Measurements from ENCODE around the gene RFT1. TPM values are rescaled to one million over a fixed set of nuclear protein-coding genes. Genes with fewer than 3 reads are reported as not detected.

Gene RFT1
- total and polyA plus RNA-seq, 2 of the 13 experiments (the other 11 are each of a cell fraction or from before 2014, with no cell fraction given), result 23.2 to 37.0 TPM

DNA sequence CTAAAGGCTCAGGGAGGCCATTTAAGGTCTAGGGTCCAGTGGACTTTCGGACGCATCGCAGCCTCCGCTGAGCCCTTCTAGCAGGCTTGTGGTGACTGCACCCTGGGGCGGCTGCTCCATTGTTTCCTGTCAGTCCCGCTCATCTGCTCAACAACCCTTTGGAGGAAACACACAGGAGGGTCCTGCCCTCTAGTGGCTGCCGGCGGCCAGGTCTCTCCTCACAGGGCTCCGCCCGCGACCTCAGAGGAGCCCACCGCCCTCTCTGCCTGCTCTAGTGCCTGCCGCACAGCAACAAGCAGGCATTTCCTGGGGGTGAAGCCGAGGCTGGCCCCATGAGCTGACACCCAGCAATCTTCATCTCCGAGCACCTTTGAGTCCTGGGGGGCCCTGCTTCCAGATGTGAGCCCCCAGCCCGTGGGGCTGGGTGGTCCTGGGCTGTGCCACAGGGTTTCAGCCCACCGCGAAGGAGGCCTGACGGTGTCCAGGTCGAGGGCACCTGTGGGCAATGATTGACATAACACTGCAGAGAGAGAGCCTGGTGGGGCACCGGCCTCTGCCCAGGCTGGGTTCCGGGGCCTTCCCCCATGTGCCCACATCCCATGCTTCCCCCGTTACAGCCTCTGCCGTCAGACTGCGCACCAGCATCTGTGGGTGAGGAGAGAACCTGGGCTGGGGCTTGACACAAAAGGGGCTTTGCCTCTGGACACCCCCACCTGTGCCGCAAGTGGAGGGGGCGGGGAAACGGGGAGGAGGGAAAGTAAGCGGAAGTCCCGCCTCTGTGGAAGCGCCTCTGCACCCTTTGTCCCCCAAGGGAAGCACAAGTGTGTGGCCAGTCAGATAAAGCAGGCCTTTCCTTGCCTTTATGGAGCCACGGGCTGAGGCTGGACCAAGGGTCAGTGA lies 57.3 kb downstream of the RFT1 start (continued):
- no peak for TF ChIP-seq TBP (CRISPR knock-in tag; IDR thresholded peaks at IDR 0.05)
- TF ChIP-seq, protein P1, sequence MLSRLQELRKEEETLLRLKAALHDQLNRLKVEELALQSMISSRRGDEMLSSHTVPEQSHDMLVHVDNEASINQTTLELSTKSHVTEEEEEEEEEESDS (CRISPR knock-in tag; IDR thresholded peaks at IDR 0.05; ENCODE audit: borderline replicate concordance), result no peak
- TF ChIP-seq RNF2 (conservative IDR thresholded peaks at IDR 0.05; ENCODE audit: low read depth), result no peak
- TF ChIP-seq BCL6 (CRISPR knock-in tag; IDR thresholded peaks at IDR 0.05), result peak; percentile 41; the same call in 1 of the 2 replicates
- TF ChIP-seq, protein P2, sequence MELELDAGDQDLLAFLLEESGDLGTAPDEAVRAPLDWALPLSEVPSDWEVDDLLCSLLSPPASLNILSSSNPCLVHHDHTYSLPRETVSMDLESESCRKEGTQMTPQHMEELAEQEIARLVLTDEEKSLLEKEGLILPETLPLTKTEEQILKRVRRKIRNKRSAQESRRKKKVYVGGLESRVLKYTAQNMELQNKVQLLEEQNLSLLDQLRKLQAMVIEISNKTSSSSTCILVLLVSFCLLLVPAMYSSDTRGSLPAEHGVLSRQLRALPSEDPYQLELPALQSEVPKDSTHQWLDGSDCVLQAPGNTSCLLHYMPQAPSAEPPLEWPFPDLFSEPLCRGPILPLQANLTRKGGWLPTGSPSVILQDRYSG (CRISPR knock-in tag; IDR thresholded peaks at IDR 0.05), result no peak
- peak; percentile 48; the same call in 1 of the 2 replicates for TF ChIP-seq ZBTB20 (CRISPR knock-in tag; IDR thresholded peaks at IDR 0.05; ENCODE audit: borderline replicate concordance, low read depth)
- TF ChIP-seq ZNF20 (CRISPR knock-in tag; IDR thresholded peaks at IDR 0.05), result no peak
- peak; percentile 70 for TF ChIP-seq ELF1 (CRISPR knock-in tag; IDR thresholded peaks at IDR 0.05)
- TF ChIP-seq ZFAT (CRISPR knock-in tag; conservative IDR thresholded peaks at IDR 0.05), result no peak
- TF ChIP-seq, protein P3, sequence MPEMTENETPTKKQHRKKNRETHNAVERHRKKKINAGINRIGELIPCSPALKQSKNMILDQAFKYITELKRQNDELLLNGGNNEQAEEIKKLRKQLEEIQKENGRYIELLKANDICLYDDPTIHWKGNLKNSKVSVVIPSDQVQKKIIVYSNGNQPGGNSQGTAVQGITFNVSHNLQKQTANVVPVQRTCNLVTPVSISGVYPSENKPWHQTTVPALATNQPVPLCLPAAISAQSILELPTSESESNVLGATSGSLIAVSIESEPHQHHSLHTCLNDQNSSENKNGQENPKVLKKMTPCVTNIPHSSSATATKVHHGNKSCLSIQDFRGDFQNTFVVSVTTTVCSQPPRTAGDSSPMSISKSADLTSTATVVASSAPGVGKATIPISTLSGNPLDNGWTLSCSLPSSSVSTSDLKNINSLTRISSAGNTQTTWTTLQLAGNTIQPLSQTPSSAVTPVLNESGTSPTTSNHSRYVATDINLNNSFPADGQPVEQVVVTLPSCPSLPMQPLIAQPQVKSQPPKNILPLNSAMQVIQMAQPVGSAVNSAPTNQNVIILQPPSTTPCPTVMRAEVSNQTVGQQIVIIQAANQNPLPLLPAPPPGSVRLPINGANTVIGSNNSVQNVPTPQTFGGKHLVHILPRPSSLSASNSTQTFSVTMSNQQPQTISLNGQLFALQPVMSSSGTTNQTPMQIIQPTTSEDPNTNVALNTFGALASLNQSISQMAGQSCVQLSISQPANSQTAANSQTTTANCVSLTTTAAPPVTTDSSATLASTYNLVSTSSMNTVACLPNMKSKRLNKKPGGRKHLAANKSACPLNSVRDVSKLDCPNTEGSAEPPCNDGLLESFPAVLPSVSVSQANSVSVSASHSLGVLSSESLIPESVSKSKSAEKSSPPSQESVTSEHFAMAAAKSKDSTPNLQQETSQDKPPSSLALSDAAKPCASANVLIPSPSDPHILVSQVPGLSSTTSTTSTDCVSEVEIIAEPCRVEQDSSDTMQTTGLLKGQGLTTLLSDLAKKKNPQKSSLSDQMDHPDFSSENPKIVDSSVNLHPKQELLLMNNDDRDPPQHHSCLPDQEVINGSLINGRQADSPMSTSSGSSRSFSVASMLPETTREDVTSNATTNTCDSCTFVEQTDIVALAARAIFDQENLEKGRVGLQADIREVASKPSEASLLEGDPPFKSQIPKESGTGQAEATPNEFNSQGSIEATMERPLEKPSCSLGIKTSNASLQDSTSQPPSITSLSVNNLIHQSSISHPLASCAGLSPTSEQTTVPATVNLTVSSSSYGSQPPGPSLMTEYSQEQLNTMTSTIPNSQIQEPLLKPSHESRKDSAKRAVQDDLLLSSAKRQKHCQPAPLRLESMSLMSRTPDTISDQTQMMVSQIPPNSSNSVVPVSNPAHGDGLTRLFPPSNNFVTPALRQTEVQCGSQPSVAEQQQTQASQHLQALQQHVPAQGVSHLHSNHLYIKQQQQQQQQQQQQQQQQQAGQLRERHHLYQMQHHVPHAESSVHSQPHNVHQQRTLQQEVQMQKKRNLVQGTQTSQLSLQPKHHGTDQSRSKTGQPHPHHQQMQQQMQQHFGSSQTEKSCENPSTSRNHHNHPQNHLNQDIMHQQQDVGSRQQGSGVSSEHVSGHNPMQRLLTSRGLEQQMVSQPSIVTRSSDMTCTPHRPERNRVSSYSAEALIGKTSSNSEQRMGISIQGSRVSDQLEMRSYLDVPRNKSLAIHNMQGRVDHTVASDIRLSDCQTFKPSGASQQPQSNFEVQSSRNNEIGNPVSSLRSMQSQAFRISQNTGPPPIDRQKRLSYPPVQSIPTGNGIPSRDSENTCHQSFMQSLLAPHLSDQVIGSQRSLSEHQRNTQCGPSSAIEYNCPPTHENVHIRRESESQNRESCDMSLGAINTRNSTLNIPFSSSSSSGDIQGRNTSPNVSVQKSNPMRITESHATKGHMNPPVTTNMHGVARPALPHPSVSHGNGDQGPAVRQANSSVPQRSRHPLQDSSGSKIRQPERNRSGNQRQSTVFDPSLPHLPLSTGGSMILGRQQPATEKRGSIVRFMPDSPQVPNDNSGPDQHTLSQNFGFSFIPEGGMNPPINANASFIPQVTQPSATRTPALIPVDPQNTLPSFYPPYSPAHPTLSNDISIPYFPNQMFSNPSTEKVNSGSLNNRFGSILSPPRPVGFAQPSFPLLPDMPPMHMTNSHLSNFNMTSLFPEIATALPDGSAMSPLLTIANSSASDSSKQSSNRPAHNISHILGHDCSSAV (CRISPR knock-in tag; IDR thresholded peaks at IDR 0.05; ENCODE audit: borderline replicate concordance), result no peak
- no peak for TF ChIP-seq ZNF572 (CRISPR knock-in tag; IDR thresholded peaks at IDR 0.05)
- TF ChIP-seq, protein P4, sequence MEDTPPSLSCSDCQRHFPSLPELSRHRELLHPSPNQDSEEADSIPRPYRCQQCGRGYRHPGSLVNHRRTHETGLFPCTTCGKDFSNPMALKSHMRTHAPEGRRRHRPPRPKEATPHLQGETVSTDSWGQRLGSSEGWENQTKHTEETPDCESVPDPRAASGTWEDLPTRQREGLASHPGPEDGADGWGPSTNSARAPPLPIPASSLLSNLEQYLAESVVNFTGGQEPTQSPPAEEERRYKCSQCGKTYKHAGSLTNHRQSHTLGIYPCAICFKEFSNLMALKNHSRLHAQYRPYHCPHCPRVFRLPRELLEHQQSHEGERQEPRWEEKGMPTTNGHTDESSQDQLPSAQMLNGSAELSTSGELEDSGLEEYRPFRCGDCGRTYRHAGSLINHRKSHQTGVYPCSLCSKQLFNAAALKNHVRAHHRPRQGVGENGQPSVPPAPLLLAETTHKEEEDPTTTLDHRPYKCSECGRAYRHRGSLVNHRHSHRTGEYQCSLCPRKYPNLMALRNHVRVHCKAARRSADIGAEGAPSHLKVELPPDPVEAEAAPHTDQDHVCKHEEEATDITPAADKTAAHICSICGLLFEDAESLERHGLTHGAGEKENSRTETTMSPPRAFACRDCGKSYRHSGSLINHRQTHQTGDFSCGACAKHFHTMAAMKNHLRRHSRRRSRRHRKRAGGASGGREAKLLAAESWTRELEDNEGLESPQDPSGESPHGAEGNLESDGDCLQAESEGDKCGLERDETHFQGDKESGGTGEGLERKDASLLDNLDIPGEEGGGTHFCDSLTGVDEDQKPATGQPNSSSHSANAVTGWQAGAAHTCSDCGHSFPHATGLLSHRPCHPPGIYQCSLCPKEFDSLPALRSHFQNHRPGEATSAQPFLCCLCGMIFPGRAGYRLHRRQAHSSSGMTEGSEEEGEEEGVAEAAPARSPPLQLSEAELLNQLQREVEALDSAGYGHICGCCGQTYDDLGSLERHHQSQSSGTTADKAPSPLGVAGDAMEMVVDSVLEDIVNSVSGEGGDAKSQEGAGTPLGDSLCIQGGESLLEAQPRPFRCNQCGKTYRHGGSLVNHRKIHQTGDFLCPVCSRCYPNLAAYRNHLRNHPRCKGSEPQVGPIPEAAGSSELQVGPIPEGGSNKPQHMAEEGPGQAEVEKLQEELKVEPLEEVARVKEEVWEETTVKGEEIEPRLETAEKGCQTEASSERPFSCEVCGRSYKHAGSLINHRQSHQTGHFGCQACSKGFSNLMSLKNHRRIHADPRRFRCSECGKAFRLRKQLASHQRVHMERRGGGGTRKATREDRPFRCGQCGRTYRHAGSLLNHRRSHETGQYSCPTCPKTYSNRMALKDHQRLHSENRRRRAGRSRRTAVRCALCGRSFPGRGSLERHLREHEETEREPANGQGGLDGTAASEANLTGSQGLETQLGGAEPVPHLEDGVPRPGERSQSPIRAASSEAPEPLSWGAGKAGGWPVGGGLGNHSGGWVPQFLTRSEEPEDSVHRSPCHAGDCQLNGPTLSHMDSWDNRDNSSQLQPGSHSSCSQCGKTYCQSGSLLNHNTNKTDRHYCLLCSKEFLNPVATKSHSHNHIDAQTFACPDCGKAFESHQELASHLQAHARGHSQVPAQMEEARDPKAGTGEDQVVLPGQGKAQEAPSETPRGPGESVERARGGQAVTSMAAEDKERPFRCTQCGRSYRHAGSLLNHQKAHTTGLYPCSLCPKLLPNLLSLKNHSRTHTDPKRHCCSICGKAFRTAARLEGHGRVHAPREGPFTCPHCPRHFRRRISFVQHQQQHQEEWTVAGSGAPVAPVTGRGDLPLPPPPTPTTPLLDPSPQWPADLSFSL (CRISPR knock-in tag; IDR thresholded peaks at IDR 0.05), result no peak
- TF ChIP-seq KAT8 (CRISPR knock-in tag; IDR thresholded peaks at IDR 0.05), result peak; percentile 73
